Nephron progenitor cell (in vitro differentiated cells): ENCODE data around the gene DBR1.

Experiments
- DNase-seq: peaks from one replicate; pipeline ENCODE4 v3.0.0; 2021
- H3K27ac Mint-ChIP-seq: 2 replicates; pipeline ENCODE4 v1.8.0; 2021; ENCODE audit warnings: mild to moderate bottlenecking, moderate library complexity, mixed read lengths
- H3K27me3 Mint-ChIP-seq: 2 replicates; pipeline ENCODE4 v1.8.0; 2021; ENCODE audit warnings: mild to moderate bottlenecking, low read depth, mixed read lengths; ENCODE audit not compliant: poor library complexity
- H3K36me3 Mint-ChIP-seq: 2 replicates; pipeline ENCODE4 v1.8.0; 2021; ENCODE audit warnings: low read depth, mixed read lengths
- H3K4me1 Mint-ChIP-seq: 2 replicates; pipeline ENCODE4 v1.8.0; 2021; ENCODE audit warnings: mixed read lengths
- H3K4me3 Mint-ChIP-seq: 2 replicates; pipeline ENCODE4 v1.8.0; 2021; ENCODE audit warnings: mild to moderate bottlenecking, moderate library complexity, mixed read lengths
- H3K9me3 Mint-ChIP-seq: 2 replicates; pipeline ENCODE4 v1.8.0; 2021; ENCODE audit warnings: mild to moderate bottlenecking, moderate library complexity, mixed read lengths
- TF ChIP-seq, protein P1 (sequence below): fragments of 200-600 bp; sonication (generic); IDR thresholded peaks from 2 replicates; pipeline ENCODE4 v1.5.0; 2021; ENCODE audit warnings: antibody characterized with exemption

Gene DBR1

DNA sequence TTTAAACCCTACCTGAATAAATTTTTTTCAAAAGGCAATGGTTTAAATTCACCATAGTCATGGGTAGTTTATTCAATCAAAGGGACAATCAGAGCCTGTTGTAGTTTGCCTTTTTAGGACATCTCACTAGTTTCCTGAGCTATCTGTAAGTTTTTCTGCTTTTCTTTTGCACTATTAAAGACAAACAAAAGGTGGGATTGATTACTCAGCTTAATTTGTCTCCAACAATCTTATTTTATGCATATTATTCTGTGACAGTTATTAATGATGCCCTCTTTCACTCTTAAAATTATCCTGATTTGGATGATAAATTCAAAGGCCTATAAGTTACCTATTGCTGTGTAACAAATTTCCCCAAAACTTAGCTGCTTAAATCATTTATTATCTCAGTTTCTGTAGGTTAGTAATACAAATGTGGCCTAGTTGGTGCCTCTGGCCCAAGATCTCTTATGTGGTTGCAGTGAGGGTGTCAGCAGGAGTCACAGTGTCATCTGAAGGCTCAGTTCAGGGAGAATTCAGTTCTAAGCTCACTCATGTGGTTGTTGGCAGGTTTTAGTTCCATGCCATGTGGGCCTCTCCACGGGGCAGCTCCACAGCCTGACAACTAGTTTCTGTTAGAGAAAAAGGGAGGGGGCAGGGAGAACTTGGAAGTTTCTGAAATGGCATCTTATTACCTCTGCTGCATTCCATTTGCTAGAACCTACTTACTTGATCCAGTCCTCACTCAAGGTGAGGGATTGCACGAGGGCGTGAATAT is 28.4 kb upstream of the DBR1 start:
- Mint-ChIP-seq H3K36me3 (peaks cover 48% of the 10 kb centered on the region), H3K27me3 (no peaks in the 10 kb centered on the region), H3K4me1 (peaks cover 28% of the 10 kb centered on the region), H3K9me3 (peaks cover 9% of the 10 kb centered on the region), H3K4me3 (no peak overlapping the region), H3K27ac (no peak overlapping the region)
- DNase-seq = no peak
- TF ChIP-seq, protein P1, sequence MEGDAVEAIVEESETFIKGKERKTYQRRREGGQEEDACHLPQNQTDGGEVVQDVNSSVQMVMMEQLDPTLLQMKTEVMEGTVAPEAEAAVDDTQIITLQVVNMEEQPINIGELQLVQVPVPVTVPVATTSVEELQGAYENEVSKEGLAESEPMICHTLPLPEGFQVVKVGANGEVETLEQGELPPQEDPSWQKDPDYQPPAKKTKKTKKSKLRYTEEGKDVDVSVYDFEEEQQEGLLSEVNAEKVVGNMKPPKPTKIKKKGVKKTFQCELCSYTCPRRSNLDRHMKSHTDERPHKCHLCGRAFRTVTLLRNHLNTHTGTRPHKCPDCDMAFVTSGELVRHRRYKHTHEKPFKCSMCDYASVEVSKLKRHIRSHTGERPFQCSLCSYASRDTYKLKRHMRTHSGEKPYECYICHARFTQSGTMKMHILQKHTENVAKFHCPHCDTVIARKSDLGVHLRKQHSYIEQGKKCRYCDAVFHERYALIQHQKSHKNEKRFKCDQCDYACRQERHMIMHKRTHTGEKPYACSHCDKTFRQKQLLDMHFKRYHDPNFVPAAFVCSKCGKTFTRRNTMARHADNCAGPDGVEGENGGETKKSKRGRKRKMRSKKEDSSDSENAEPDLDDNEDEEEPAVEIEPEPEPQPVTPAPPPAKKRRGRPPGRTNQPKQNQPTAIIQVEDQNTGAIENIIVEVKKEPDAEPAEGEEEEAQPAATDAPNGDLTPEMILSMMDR = no peak

DNA sequence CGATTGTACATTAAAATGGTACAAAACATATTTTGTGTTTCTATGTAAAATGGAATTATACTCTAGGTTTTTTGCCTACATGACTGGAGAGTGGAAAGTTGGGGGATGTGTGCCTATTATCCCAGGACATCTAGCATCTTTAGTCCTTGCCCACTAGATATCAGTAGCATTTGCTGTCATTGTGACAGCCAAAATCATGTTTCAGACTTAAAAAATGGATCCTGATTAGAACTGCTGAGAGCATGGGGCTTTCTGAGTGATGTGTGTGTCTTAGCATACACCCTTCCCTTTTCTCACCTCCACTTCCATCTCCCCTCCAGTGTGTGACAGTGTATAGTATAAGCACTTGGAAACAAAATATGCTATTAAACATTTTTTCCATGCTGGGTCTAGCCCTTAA is 25.7 kb upstream of the DBR1 start:
- Mint-ChIP-seq H3K36me3 (peaks cover 34% of the 10 kb centered on the region), H3K27ac (no peak overlapping the region), H3K4me1 (peaks cover 24% of the 10 kb centered on the region), H3K9me3 (no peaks in the 10 kb centered on the region), H3K27me3 (no peaks in the 10 kb centered on the region), H3K4me3 (no peak overlapping the region)
- TF ChIP-seq, protein P1 = no peak
- DNase-seq = no peak

DNA sequence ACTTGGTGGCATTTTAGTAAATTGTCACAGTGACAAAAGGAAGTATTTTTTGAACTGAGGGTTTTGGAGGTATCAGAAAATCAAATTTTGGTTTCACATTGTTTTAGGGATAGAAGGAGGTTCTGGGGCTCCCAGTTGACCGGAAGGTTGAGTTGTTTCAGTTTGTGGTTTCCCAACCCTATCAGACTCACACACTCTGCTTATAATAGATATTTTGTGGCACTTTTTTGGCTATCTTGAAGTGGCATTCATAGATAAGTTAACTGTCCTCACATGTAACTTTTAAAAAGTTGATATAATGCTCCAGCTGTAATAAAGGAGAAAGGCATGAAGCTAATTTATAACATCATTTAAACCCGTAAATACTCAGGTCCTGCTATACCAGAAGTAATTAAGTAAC is 25.1 kb upstream of the DBR1 start:
- H3K9me3 Mint-ChIP-seq = no peaks in the 10 kb centered on the region
- no peaks in the 10 kb centered on the region for H3K27me3 Mint-ChIP-seq
- H3K4me1 Mint-ChIP-seq = peaks cover 20% of the 10 kb centered on the region
- no peak overlapping the region for H3K27ac Mint-ChIP-seq
- TF ChIP-seq, protein P1 = no peak
- no peak overlapping the region for H3K4me3 Mint-ChIP-seq
- no peak for DNase-seq
- H3K36me3 Mint-ChIP-seq = peaks cover 33% of the 10 kb centered on the region

DNA sequence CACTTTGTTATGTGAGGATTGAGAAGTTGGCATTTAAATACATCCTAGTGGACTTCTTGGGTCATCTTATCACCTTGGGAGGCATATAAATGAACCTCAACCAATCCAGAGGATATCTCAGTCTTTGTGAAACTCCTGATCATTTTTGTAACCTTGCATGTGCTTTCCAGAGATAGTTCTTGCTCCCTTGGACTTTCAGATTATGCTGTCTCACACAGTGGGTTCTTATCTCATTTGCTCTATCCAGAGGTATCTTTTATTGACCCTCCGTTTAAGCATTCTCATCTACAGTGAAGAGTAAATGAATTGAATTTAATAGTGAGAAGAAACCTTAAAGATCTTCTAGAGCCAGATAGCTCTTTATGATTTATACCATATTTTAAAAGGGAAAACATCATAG is 22.8 kb upstream of the DBR1 start:
- Mint-ChIP-seq H3K4me3 (no peak overlapping the region), H3K27me3 (no peaks in the 10 kb centered on the region), H3K4me1 (peaks cover 5% of the 10 kb centered on the region), H3K36me3 (peaks cover 36% of the 10 kb centered on the region), H3K9me3 (peaks cover 4% of the 10 kb centered on the region), H3K27ac (no peak overlapping the region)
- TF ChIP-seq, protein P1 = no peak
- no peak for DNase-seq

DNA sequence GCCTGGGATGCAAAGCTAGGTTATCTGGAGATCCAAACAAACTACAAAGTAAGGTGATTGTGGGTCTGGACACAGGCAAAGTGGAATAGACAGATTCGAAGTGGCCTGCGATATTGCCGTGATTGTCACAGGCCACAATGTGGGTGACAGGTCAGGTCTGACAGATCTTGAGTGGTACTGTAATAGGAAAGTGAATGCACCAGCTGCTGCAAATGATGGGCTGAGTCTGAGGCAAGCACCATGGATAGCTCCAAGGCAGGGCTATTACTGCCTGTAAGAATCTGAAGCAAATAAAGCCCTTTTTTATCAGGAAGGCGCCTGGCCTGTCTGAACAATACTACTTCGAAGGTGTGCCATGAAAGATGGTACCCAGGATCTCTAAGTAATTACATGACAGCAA is 22.3 kb upstream of the DBR1 start:
- H3K36me3 Mint-ChIP-seq = peaks cover 39% of the 10 kb centered on the region
- no peak overlapping the region for H3K27ac Mint-ChIP-seq
- H3K27me3 Mint-ChIP-seq = no peaks in the 10 kb centered on the region
- TF ChIP-seq, protein P1 = no peak
- H3K4me3 Mint-ChIP-seq = no peak overlapping the region
- peaks cover 5% of the 10 kb centered on the region for H3K4me1 Mint-ChIP-seq
- DNase-seq = peak; percentile 48
- peaks cover 6% of the 10 kb centered on the region for H3K9me3 Mint-ChIP-seq

DNA sequence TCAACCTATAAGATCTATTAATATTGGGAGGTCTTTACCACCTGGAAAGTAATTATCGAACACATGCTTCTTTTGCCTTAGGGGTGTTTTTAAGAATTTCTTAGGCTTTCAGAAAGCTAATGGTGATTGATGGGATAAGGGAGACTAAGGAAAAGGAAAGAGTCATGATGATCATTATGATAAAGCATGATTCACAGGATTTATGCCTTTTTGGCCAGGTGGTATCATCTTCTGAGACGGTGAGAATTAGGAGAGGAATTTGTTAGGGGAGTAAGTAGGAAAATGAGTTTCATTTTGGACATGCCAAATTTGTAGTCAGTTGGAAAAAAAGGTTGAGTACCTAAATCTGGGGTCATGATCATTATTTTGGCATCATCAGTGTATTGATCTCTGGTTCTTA is 21.3 kb upstream of the DBR1 start:
- DNase-seq = no peak
- H3K4me1 Mint-ChIP-seq = no peaks in the 10 kb centered on the region
- no peaks in the 10 kb centered on the region for H3K27me3 Mint-ChIP-seq
- H3K4me3 Mint-ChIP-seq = no peak overlapping the region
- no peak overlapping the region for H3K27ac Mint-ChIP-seq
- H3K36me3 Mint-ChIP-seq = peaks cover 43% of the 10 kb centered on the region
- TF ChIP-seq, protein P1 = no peak
- H3K9me3 Mint-ChIP-seq = peaks cover 12% of the 10 kb centered on the region
